Mesendoderm (in vitro differentiated cells): ENCODE results near the gene LMLN.
A peak's percentile ranks its signal among the peaks of the same experiment; 100 is the strongest.

ENCODE experiments used
- DNase-seq: peaks from one replicate; pipeline ENCODE4 v3.0.0; 2013
- H2AK5ac ChIP-seq: 2 replicates; pipeline ENCODE4 v1.6.1; 2013; ENCODE audit warnings: low read length, inconsistent platforms
- H2BK120ac ChIP-seq: 2 replicates; pipeline ENCODE4 v1.6.1; 2013; ENCODE audit warnings: low read depth, mild to moderate bottlenecking, low read length, moderate library complexity, mixed read lengths
- H2BK15ac ChIP-seq: replicated peaks from 2 replicates; pipeline ENCODE4 v1.6.1; 2013; ENCODE audit warnings: low read depth, mild to moderate bottlenecking, moderate library complexity
- H2BK5ac ChIP-seq: 2 replicates; pipeline ENCODE4 v1.6.1; 2013; ENCODE audit warnings: low read length, inconsistent platforms
- H3K18ac ChIP-seq: 2 replicates; pipeline ENCODE4 v1.6.1; 2013; ENCODE audit warnings: mild to moderate bottlenecking, low read length, mixed read lengths
- H3K23ac ChIP-seq: one replicate; pipeline ENCODE4 v1.6.1; 2013; ENCODE audit warnings: low read length
- H3K27ac ChIP-seq: 2 replicates; pipeline ENCODE4 v1.5.1; 2013; ENCODE audit warnings: low read depth, mild to moderate bottlenecking, inconsistent platforms, low read length, moderate library complexity
- H3K27me3 ChIP-seq: 2 replicates; pipeline ENCODE4 v1.6.1; 2013; ENCODE audit warnings: low read length, control low read depth, mild to moderate bottlenecking, inconsistent platforms; ENCODE audit not compliant: insufficient read depth, poor library complexity
- H3K36me3 ChIP-seq: 2 replicates; pipeline ENCODE4 v1.6.1; 2013; ENCODE audit warnings: low read length, inconsistent platforms; ENCODE audit not compliant: control insufficient read depth, insufficient read depth
- H3K4ac ChIP-seq: one replicate; pipeline ENCODE4 v1.6.1; 2013; ENCODE audit warnings: low read depth, mild to moderate bottlenecking, low read length, moderate library complexity
- H3K4me1 ChIP-seq: 2 replicates; pipeline ENCODE4 v1.6.1; 2013; ENCODE audit warnings: low read depth, low read length, inconsistent platforms; ENCODE audit not compliant: control insufficient read depth
- H3K4me2 ChIP-seq: 2 replicates; pipeline ENCODE4 v1.6.1; 2013; ENCODE audit warnings: low read length
- H3K4me3 ChIP-seq: 2 replicates; pipeline ENCODE4 v1.5.1; 2013; ENCODE audit warnings: mild to moderate bottlenecking, low read length
- H3K56ac ChIP-seq: one replicate; pipeline ENCODE4 v1.6.1; 2013; ENCODE audit warnings: low read length
- H3K79me1 ChIP-seq: 2 replicates; pipeline ENCODE4 v1.6.1; 2013; ENCODE audit warnings: low read length, inconsistent platforms
- H3K79me2 ChIP-seq: 2 replicates; pipeline ENCODE4 v1.6.1; 2013; ENCODE audit warnings: mild to moderate bottlenecking, low read length; ENCODE audit not compliant: control insufficient read depth, insufficient read depth
- H3K9ac ChIP-seq: 2 replicates; pipeline ENCODE4 v1.6.1; 2013; ENCODE audit warnings: low read length, inconsistent platforms
- H4K5ac ChIP-seq: one replicate; pipeline ENCODE4 v1.6.1; 2013; ENCODE audit warnings: low read length
- H4K8ac ChIP-seq: one replicate; pipeline ENCODE4 v1.6.1; 2013; ENCODE audit warnings: low read depth, mild to moderate bottlenecking, control low read depth, low read length, moderate library complexity
- WGBS: extraction: QIAGEN DNeasy Blood & Tissue Kit; methylation state at CpG from one replicate; pipeline ENCODE4 v1.1.7; 2013; ENCODE audit warnings: low lambda C conversion rate, missing lambda C conversion rate; ENCODE audit not compliant: insufficient coverage; ENCODE audit errors: extremely low coverage; 5-methylcytosine and 5-hydroxymethylcytosine counted together

Gene LMLN

DNA sequence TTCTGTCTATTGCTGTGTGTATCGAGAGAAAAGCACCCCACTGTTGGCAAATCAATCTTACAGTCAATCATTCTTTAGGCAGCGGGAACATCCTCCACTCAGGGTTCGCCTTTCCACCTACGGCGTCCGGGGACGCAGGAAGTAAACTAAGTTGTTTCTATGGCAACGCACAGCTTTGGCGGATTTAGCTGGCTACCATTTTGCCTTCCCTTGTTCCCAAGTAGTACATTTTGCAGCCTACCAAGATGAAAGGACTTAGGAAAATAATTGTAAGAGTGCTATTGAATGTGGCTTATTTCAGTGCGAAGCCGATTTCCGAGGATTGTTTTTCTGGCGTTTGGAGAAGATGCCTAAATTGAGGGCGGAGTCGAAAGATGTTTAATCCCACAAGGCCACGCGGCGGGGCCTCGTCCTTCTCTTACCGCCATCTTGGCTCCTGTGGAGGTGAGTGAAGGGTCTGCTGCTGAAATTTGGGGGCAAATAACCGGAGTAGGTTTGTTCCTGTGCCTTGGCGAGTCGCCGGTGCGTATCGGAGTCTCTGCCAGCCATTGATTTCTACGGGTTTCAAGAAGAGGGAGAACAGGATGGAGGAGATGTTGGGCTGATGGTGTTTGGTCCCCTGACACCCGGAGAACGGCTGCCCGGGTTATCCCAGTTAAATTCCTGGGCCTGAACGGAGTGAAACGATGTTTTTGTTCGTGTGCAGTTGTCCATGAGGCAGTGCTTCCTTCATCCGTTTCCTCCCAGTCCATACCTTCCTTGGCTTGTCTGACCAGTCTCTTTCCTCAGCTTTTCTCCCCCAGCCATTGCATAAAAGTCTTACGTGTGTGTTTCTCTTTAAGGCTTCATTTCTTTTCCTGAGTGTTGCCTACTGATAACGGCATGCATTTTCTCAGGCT lies 10.0 kb upstream of the LMLN start, which contains the start of gene RPL35A:
RPL35A (plus strand) TSS at position 413 of the 899 bp plus-strand sequence. CDS start 778 bp downstream, outside the sequence.
- Histone ChIP-seq H4K8ac (peak within 1 kb of the TSS; percentile 67), H3K4ac (peak within 1 kb of the TSS; percentile 46), H3K4me1 (no peaks in the 10 kb centered on the region), H3K56ac (peak within 1 kb of the TSS; percentile 98), H2AK5ac (no peak within 1 kb of the TSS), H3K27me3 (no peaks in the 10 kb centered on the region), H2BK15ac (no peak within 1 kb of the TSS), H3K9ac (peak within 1 kb of the TSS; percentile 87), H3K79me2 (peaks cover 30% of the 10 kb centered on the region), H3K4me3 (peak within 1 kb of the TSS; percentile 85), H2BK5ac (peak within 1 kb of the TSS; percentile 20), H2BK120ac (peak within 1 kb of the TSS; percentile 15), H3K79me1 (peaks cover 4% of the 10 kb centered on the region), H3K4me2 (peak within 1 kb of the TSS; percentile 79), H3K18ac (peak within 1 kb of the TSS; percentile 87), H3K27ac (peak within 1 kb of the TSS; percentile 29), H3K36me3 (peaks cover 11% of the 10 kb centered on the region), H3K23ac (no peak within 1 kb of the TSS), H4K5ac (peak within 1 kb of the TSS; percentile 96)
- no CpG with 5 or more reads among the region's 36 CpGs for WGBS
- peak; percentile 97 for DNase-seq

GRCh38 chr3:197950677-197951061 lies 9.3 kb upstream of the LMLN start:
- no CpG with 5 or more reads among the region's 11 CpGs for WGBS
- DNase-seq: no peak
- no peak overlapping the region for H2BK15ac ChIP-seq
- H3K9ac ChIP-seq: peak overlapping the region; percentile 87
- H3K27ac ChIP-seq: no peak overlapping the region
- peak overlapping the region; percentile 46 for H3K4ac ChIP-seq
- H2AK5ac ChIP-seq: no peak overlapping the region
- peak overlapping the region; percentile 20 for H2BK5ac ChIP-seq
- peak overlapping the region; percentile 96 for H4K5ac ChIP-seq
- H3K79me2 ChIP-seq: peaks cover 30% of the 10 kb centered on the region
- H3K4me1 ChIP-seq: no peaks in the 10 kb centered on the region
- H3K36me3 ChIP-seq: peaks cover 13% of the 10 kb centered on the region
- no peaks in the 10 kb centered on the region for H3K27me3 ChIP-seq
- H2BK120ac ChIP-seq: peak overlapping the region; percentile 15
- H3K56ac ChIP-seq: peak overlapping the region; percentile 98
- peaks cover 4% of the 10 kb centered on the region for H3K79me1 ChIP-seq
- no peak overlapping the region for H3K18ac ChIP-seq
- no peak overlapping the region for H3K23ac ChIP-seq
- H3K4me2 ChIP-seq: peak overlapping the region; percentile 79
- H4K8ac ChIP-seq: peak overlapping the region; percentile 67
- peak overlapping the region; percentile 85 for H3K4me3 ChIP-seq

GRCh38 chr3:197951392-197951990 lies 8.5 kb upstream of the LMLN start:
- Histone ChIP-seq H3K36me3 (peaks cover 13% of the 10 kb centered on the region), H2BK5ac (no peak overlapping the region), H2AK5ac (no peak overlapping the region), H3K9ac (peak overlapping the region; percentile 87), H2BK120ac (no peak overlapping the region), H3K18ac (no peak overlapping the region), H3K79me2 (peaks cover 30% of the 10 kb centered on the region), H3K4me2 (peak overlapping the region; percentile 79), H3K56ac (peak overlapping the region; percentile 98), H3K27me3 (no peaks in the 10 kb centered on the region), H4K5ac (no peak overlapping the region), H4K8ac (no peak overlapping the region), H3K79me1 (peaks cover 4% of the 10 kb centered on the region), H3K27ac (no peak overlapping the region), H3K4ac (no peak overlapping the region), H3K23ac (no peak overlapping the region), H2BK15ac (no peak overlapping the region), H3K4me3 (peak overlapping the region; percentile 85), H3K4me1 (no peaks in the 10 kb centered on the region)
- DNase-seq: no peak
- no CpG with 5 or more reads among the region's 21 CpGs for WGBS

DNA sequence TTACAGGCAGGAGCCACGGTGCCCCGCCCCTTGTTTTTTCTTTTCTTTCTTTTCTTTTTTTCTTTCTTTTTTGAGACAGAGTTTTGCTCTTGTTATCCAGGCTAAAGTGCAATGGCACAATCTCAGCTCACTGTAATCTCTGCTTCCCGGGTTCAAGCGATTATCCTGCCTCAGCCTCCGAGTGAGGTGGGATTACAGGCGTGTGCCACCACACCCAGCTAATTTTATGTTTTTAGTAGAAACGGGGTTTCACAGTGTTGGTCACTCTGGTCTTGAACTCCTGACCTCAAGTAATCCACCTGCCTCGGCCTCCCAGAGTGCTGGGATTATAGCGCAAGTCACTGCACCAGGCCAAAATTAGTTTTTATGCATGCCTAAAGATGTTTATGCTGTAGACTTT lies 7.6 kb upstream of the LMLN start:
- H3K79me2 ChIP-seq: peaks cover 30% of the 10 kb centered on the region
- H3K18ac ChIP-seq: no peak overlapping the region
- H4K8ac ChIP-seq: no peak overlapping the region
- H3K4ac ChIP-seq: no peak overlapping the region
- H3K27me3 ChIP-seq: no peaks in the 10 kb centered on the region
- no peak overlapping the region for H3K23ac ChIP-seq
- H3K79me1 ChIP-seq: peaks cover 4% of the 10 kb centered on the region
- H2BK120ac ChIP-seq: no peak overlapping the region
- H3K9ac ChIP-seq: peak overlapping the region; percentile 52
- H2BK5ac ChIP-seq: no peak overlapping the region
- peaks cover 13% of the 10 kb centered on the region for H3K36me3 ChIP-seq
- no peak overlapping the region for H3K4me2 ChIP-seq
- no peak overlapping the region for H3K56ac ChIP-seq
- no peak for DNase-seq
- no peak overlapping the region for H3K4me3 ChIP-seq
- H3K4me1 ChIP-seq: no peaks in the 10 kb centered on the region
- H4K5ac ChIP-seq: no peak overlapping the region
- WGBS: no CpG with 5 or more reads among the region's 9 CpGs
- H2AK5ac ChIP-seq: no peak overlapping the region
- no peak overlapping the region for H3K27ac ChIP-seq
- no peak overlapping the region for H2BK15ac ChIP-seq

DNA sequence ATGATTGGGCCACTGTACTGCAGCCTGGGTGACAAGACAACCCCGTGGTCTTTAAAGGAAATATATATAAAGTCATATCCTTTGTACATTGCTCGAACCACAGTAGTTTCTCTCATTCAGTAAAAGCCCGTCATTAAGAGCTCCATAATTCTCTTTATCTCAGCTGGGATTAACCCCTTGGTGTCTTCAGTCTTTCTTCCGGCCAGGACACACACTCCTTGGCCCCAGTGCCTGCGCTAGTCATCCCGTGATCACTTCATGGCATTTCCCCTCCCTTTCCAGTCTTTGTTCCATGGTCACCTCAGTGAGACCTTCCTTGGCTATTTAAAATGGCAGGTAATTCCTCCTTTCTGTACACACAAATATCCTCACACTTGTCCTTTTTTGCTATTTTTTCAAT lies 6.7 kb upstream of the LMLN start:
- no peak overlapping the region for H2BK5ac ChIP-seq
- H2AK5ac ChIP-seq: no peak overlapping the region
- no peak overlapping the region for H3K27ac ChIP-seq
- no peak overlapping the region for H3K4ac ChIP-seq
- no peak overlapping the region for H4K5ac ChIP-seq
- H3K4me3 ChIP-seq: no peak overlapping the region
- H3K36me3 ChIP-seq: peaks cover 13% of the 10 kb centered on the region
- H3K4me1 ChIP-seq: no peaks in the 10 kb centered on the region
- peak overlapping the region; percentile 40 for H3K9ac ChIP-seq
- H4K8ac ChIP-seq: no peak overlapping the region
- H3K18ac ChIP-seq: no peak overlapping the region
- WGBS: no CpG with 5 or more reads among the region's 6 CpGs
- peaks cover 30% of the 10 kb centered on the region for H3K79me2 ChIP-seq
- no peak overlapping the region for H2BK120ac ChIP-seq
- H3K23ac ChIP-seq: no peak overlapping the region
- peak overlapping the region; percentile 1 for H3K56ac ChIP-seq
- H3K4me2 ChIP-seq: no peak overlapping the region
- H3K79me1 ChIP-seq: peaks cover 4% of the 10 kb centered on the region
- no peaks in the 10 kb centered on the region for H3K27me3 ChIP-seq
- DNase-seq: no peak
- no peak overlapping the region for H2BK15ac ChIP-seq
